ENCODE measurements around the gene DEPDC5.

DEPDC5 gene

GRCh38 chr22:31816750-31817149, 62.9 kb downstream of the DEPDC5 start:
- DNase-seq, result no peak

DNA sequence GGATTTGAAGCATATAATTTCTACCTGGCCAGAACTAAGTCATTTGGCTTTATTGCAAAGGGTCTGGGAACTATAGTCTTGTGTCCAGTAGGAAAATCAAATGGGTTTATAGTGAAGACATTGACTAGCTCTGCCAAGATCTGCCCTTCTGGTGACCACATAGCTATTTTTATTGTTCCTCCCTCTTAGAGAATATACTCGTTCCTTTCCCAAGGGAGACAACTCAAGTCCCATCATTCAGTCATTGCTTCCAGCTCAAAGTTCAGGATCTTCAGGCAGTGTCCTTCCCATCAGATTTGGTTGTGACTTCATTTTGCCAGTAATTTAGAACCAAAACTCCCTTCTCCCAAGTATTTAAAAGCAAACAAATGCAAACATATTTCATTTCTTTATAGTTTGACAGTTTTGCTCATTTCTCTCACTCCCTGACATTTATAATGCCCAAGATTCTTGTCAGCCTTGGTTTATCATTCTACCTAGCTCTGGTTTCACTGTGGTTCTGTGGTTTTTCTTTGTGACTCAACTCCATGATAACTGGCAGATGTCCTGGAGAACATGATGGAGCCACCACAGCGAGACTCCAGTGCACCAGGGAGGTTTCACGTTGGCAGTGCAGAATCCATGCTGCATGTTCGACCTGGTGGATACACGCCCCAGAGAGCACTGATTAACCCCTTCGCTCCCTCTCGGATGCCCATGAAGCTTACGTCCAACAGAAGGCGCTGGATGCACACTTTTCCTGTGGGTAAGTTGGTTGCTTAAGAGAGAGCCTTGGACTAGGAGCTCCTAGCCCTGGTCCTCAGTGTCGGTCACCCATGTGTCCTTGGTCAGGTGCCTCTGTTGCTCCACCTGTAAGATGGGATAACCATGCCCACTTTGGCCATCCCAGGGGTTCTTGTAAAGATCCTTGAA, 64.9 kb downstream of the DEPDC5 start:
- no peak for DNase-seq

DNA sequence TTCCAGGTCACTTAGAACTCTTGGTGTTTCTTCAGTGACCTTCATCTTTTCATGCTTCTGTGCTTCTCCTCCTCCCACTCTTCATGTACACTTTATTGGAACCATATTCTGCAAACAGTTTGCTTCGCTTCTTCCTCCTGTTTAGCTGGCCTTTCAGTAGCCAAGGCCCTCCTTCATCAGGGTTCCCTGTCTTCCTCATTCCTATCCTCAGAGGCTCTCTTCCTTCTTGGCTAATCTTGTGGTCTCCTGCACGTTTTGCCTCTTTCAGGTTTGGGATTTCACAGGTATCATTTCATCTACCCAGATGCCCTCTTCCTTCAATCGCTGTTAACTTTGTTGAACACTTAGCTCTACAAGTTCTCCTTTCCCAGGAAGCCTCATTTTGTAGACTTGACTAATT, 66.8 kb downstream of the DEPDC5 start:
- DNase-seq, result no peak

GRCh38 chr22:31821572-31821971, 67.8 kb downstream of the DEPDC5 start:
- no peak for DNase-seq

GRCh38 chr22:31822523-31822922, 68.7 kb downstream of the DEPDC5 start:
- no peak for DNase-seq

DNA sequence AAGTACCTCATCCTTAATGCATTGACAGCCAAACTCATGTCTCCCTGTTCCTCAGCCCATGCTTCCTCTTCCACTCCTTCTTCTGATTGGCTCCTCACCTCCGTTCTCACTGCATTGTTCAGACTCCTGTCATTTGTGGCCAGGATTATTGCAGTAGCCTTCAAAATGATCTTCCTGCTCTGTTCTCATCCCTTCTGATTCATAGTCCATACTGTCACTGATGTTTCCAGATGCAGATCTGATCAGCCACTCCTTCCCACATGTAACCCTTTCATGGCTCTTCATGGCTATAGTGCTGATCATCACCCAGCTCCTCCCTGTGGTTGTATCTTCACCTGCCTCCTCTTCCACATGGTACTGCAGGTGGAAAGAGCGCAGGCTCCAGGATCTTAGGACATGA, 71.7 kb downstream of the DEPDC5 start:
- DNase-seq, result no peak

DNA sequence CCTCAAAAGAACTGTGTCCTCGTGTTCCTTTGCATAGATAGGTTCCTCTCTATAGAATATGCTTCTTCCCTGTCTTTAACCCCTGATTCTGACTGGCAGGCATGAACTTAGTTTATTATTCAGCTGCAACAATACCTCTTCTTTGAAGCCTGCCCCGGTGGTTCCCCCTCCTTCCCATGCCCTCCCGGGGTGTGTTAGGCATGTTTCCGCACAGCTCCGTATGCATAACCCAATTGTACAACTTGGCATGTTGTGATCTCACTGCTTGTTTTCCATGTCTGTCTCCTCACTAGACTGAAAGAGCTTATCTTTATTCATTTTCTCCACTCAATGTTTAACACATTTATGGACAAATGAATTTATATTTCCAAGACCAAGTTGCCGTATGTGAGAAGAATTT, 72.6 kb downstream of the DEPDC5 start:
- DNase-seq, result no peak

DNA sequence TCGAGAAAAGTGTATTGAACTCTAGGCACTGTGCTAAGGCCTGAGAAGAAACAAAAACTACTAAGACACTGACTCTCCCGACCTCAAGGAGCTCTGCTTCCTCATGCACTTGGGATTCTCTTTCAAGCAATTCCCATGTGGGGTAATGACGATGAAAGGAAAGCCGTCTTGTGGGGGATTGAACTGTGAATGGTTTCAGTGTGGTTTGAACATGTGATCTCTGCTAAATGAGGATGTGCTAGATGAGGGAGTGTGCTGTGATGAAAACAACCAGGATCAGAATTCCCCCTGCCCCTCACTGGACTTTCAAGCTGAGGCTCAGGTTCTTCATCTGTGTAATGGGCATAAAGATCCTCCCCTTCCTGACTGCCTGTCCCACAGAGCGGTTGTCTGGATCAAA, 74.9 kb downstream of the DEPDC5 start:
- DNase-seq, result no peak

DNA sequence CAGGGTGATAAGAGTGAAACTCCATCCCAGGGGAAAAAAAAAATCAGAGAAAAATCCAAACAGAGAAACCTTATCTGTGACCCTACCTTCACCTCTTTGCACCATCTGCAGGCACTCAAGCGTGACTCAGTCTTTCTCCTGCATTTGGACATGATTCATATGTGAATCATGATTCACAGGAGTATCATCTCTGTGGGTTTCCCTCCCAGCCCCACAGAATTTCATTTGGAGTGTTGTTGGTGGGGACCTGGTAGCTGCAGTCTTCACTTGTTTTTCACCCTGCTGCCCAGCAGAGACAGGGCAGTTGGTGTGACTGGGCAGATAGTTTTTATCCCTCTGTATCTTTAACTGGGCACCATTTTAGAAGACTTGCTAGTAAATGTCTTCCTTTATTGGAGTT, 75.7 kb downstream of the DEPDC5 start:
- DNase-seq, result no peak

- no peak for DNase-seq
Measured at GRCh38 chr22:31830721-31831070, 76.9 kb downstream of the DEPDC5 start.

- no peak for DNase-seq
Measured at GRCh38 chr22:31833930-31834329, 80.1 kb downstream of the DEPDC5 start.

DNA sequence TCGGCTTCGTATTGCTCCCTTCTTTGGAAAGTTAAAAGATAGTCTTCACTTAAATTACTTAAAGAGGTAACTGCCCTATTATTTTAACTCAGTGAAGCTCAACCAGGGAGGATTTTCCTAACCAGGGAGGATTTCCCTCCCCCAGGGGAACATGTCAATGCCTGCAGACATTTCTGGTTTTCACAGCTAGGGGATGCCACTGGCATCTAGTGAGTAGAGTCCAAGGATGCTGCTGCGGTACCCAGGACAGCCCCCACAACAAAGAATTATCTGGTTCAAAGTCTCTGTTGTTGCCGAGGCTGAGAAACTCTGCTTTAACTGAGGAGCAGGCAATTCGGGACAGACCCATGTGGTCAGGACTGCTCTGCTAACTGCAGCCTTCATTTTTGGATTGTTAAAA, 82.2 kb downstream of the DEPDC5 start:
- DNase-seq, result no peak

GRCh38 chr22:31838917-31839316, 85.1 kb downstream of the DEPDC5 start:
- DNase-seq, result no peak

DNA sequence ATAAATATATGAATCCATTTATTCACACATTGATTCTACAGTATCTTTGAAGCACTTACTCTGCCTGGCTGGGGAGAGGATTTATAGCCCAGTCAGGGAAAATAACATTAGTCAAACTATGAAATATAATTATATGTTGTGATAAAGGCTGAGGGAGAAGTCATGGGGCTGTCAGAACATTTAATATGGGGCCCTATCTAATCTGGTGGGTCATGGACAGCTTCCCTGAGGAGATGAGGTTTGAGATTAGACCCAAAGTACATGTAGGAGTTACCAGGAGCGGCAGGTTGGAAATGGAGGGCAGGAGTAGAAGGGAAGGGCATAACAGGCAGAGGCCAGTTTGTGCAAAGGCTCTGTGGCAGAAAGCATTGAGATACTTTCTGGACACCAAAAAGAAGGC, 86.2 kb downstream of the DEPDC5 start:
- DNase-seq, result no peak

- no peak for DNase-seq
Measured at GRCh38 chr22:31840585-31840984, 86.8 kb downstream of the DEPDC5 start.

- no peak for DNase-seq
Measured at GRCh38 chr22:31841078-31841827, 87.4 kb downstream of the DEPDC5 start.

DNA sequence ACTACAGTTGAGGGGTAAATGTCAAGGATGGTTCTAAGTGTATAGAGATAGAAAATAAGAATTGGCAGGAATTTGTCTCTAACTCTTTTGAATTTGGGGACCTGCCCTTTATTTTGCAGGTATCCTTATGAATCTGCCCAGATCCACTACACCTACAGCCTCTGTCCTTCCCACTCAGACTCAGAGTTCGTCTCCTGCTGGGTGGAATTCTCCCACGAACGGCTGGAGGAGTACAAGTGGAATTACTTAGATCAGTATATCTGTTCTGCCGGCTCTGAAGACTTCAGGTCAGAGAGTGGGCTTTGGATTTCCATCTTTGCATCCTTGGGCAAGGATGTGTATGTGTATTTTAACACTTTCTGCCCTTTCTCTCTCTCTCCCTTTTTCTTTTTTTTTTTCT, 89.7 kb downstream of the DEPDC5 start:
- no peak for DNase-seq

DNA sequence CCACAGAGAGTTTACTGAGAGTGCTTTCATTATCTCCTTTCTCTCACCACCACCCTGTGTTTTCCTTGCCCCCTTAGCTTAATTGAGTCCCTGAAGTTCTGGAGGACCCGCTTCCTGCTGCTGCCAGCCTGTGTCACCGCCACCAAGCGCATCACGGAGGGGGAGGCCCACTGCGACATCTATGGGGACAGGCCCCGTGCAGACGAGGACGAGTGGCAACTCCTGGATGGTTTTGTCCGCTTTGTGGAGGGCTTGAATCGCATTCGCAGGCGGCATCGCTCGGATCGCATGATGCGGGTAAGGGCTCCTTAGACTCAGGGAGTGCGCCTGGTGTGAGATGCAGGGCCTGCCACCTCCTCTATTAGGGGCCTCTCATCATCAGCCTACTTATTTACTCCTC, 91.1 kb downstream of the DEPDC5 start:
- DNase-seq, result no peak

- DNase-seq, result no peak
Measured at GRCh38 chr22:31846161-31847115, 92.6 kb downstream of the DEPDC5 start.

DNA sequence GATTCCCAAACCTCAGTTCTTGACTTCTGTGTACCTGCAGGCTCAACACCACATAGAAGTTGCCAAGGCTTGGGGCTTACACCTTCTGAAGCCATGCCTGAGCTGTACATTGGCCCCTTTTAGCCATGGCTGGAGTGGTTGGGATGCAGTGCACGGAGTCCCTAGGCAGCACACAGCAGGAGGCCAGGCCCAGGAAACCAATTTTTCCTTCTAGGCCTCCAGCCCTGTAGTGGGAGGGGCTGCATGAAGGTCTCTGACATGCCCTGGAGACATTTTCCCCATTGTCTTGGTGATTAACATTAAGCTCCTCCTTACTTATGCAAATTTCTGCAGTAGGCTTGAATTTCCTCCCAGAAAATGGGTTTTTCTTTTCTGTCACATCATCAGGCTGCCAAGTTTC, 94.6 kb downstream of the DEPDC5 start:
- no peak for DNase-seq

GRCh38 chr22:31850135-31850534, 96.3 kb downstream of the DEPDC5 start:
- no peak for DNase-seq

GRCh38 chr22:31852691-31853421, 99.0 kb downstream of the DEPDC5 start:
- DNase-seq, result no peak

Data from CD4-positive, alpha-beta T cell treated with Interleukin-15 for 1 hour (primary cell).